ENCODE results near the gene RORC. TPM values are rescaled to one million over a fixed set of nuclear protein-coding genes. Genes with fewer than 3 reads are reported as not detected.

Gene RORC
- total and polyA plus RNA-seq, 2 of the 8 experiments (the other 6 are each of a cell fraction or from before 2014, with no cell fraction given): 0.44 to 0.54 TPM

GRCh38 chr1:151809985-151810556 is 21.5 kb downstream of the RORC start (continued):
- no peak for TF ChIP-seq KDM4A (IDR thresholded peaks at IDR 0.05; ENCODE audit: low read depth, low read length, severe bottlenecking)
- no peak for TF ChIP-seq NANOG (IDR thresholded peaks at IDR 0.05; ENCODE audit: insufficient read depth, low read depth, low read length, poor library complexity, severe bottlenecking)
- TF ChIP-seq E2F6 (IDR thresholded peaks at IDR 0.05): no peak
- no peak for TF ChIP-seq TBP (IDR thresholded peaks at IDR 0.05; ENCODE audit: low read depth, low read length)
- 0 out of 2 replicates have a peak, but pooled peaks have one; percentile 7 for TF ChIP-seq CEBPB (IDR thresholded peaks at IDR 0.05; ENCODE audit: low read depth, low read length)
- TF ChIP-seq TEAD4 (IDR thresholded peaks at IDR 0.05; ENCODE audit: low read depth, low read length): peak; percentile 74
- no peak for TF ChIP-seq CBX8 (IDR thresholded peaks at IDR 0.05; ENCODE audit: borderline replicate concordance, low read depth, low read length)
- TF ChIP-seq BACH1 (IDR thresholded peaks at IDR 0.05; ENCODE audit: low read length): no peak
- no peak for TF ChIP-seq RFX5 (IDR thresholded peaks at IDR 0.05; ENCODE audit: borderline replicate concordance, low read depth, low read length)
- TF ChIP-seq SP1 (IDR thresholded peaks at IDR 0.05; ENCODE audit: low read depth, low read length): 0 out of 2 replicates have a peak, but pooled peaks have one; percentile 18

Measured in H1 (cell line).